SK-N-MC (cell line): ENCODE data around the gene GJA4.

Experiments
- EZH2 ChIP-seq: fragments of 200-600 bp; sonication (generic); IDR thresholded peaks from one replicate; pipeline ENCODE4 v1.6.1; 2017; ENCODE audit warnings: antibody characterized with exemption
- POLR2AphosphoS5 ChIP-seq: IDR thresholded peaks from 2 replicates; pipeline ENCODE4 v1.6.1; 2012; ENCODE audit warnings: mild to moderate bottlenecking, low read depth, low read length, borderline replicate concordance

- TF ChIP-seq EZH2 = no peak
- TF ChIP-seq POLR2AphosphoS5 = no peak
Measured at GRCh38 chr1:34796990-34797389, 4.2 kb downstream of the GJA4 start.
